ENCODE results near the gene PTPN9. TPM values are rescaled to one million over a fixed set of nuclear protein-coding genes. Genes with fewer than 3 reads are reported as not detected.
A peak's percentile ranks its signal among the peaks of the same experiment; 100 is the strongest.
"Not testable (repeated sequence)": the region's sequence is repeated elsewhere in the genome, so short reads cannot be mapped to it uniquely, and the experiment has no call there.

The PTPN9 gene
- total RNA-seq, 2 experiments from 2014 or later: 41.4 to 41.6 TPM

DNA sequence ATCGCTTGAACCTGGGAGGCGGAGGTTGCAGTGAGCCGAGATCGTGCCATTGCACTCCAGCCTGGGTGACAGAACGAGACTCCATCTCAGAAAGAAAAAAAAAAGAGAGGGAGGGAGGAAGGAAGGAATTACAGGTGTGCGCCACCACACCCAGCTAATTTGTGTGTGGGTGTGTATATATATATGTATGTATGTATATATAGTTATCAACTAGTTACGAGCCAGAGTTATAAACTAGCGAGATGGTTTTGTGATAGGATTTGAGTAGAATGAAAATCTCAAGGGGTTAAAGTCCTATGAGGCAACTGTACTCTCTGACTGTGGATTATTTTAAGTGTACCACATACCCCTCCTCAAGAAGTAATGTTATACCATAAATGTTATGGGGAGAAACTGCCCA lies 76.8 kb downstream of the PTPN9 start:
- ChIA-PET POLR2A (no interaction called here), CTCF (no interaction called here)
- H3K27me3 Mint-ChIP-seq: no peaks in the 10 kb centered on the region
- no peak for DNase-seq
- H3K27ac Mint-ChIP-seq: no peak overlapping the region
- H3K36me3 Mint-ChIP-seq (ENCODE audit: low read depth): peaks cover 37% of the 10 kb centered on the region
- H3K9me3 Mint-ChIP-seq: no peaks in the 10 kb centered on the region
- H3K4me1 Mint-ChIP-seq: no peaks in the 10 kb centered on the region
- no peak overlapping the region for H3K4me3 Mint-ChIP-seq

DNA sequence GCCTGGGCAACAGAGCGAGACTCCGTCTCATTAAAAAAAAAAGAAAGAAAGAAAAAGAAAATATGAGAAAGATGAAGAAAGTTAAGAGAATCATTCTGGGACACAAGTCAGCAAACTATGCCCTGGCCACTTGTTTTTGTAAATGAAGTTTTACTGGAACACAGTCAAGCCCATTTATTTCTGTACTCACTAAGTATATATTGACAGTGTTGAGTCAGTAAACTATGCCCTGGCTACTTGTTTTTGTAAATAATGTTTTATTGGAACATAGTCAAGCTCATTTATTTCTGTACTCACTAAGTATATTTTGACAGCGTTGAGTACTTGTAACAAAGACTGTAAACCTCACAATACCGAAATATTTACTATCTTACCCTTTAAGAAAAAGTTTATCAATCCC lies 85.4 kb downstream of the PTPN9 start:
- CTCF ChIA-PET: interaction anchor here (1.3 to 1.9 kb wide), 2 partner anchors 15 to 126 kb away, joined by 4 to 6 read pairs; partner anchors contain the start of gene MAN2C1
- Mint-ChIP-seq H3K9me3 (no peaks in the 10 kb centered on the region), H3K27me3 (no peaks in the 10 kb centered on the region), H3K4me1 (no peaks in the 10 kb centered on the region), H3K27ac (no peak overlapping the region), H3K36me3 (ENCODE audit: low read depth) (peaks cover 28% of the 10 kb centered on the region), H3K4me3 (no peak overlapping the region)
- POLR2A ChIA-PET: no interaction called here
- no peak for DNase-seq

DNA sequence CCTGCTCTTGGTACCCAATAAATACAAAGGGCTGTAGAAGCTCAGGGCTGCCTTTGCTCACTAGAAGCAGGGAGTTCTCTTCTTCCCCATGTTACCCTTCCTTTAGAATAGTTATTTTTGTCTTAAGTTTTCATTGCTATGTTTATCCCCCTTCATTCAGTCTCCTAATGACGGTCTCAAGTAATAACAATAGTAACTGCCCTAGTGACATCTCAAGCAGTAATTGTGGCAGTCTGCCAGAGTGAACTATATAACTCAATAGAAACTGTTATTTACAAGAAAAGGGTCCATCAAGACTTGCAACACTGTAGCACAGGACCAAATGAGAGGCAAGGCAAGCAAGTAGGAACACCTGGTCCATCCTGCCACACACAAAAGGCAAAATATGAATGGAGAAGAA lies 95.2 kb downstream of the PTPN9 start:
- POLR2A ChIA-PET: interaction anchor here (1.0 kb wide), 1 partner anchor 123 kb away, joined by 5 read pairs; no protein-coding TSS in a partner anchor

DNA sequence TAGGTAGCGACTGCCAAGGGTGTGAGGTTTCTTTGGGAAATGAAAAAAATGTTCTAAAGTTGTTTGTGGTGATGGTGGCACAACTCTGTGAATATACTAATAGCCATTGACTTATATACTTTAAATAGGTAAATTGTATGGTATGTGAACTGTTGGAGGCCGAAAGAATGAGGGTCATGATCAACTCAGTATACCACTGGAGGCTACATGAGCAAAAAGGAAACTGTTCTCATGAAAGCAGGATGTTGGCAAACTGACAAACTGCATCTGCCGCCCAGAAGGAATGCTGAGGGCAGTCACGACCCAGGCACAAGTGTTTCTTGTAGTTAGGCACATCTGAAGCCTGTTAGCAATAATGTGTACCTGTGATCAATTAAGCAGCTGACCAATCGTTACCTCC lies 95.6 kb downstream of the PTPN9 start:
- CTCF ChIA-PET, H3K4me3 Mint-ChIP-seq, H3K9me3 Mint-ChIP-seq, DNase-seq, H3K27me3 Mint-ChIP-seq: not testable (repeated sequence)
- peaks cover 16% of the 10 kb centered on the region for H3K4me1 Mint-ChIP-seq
- H3K27ac Mint-ChIP-seq: peak overlapping the region; percentile 8
- POLR2A ChIA-PET: interaction anchor here (1.0 kb wide), 1 partner anchor 124 kb away, joined by 5 read pairs; no protein-coding TSS in a partner anchor
- peaks cover 46% of the 10 kb centered on the region for H3K36me3 Mint-ChIP-seq (ENCODE audit: low read depth)

More for the DNA sequence above, 95.2 kb downstream of the PTPN9 start:
- DNase-seq: no peak
- no peak overlapping the region for H3K4me3 Mint-ChIP-seq
- no peaks in the 10 kb centered on the region for H3K27me3 Mint-ChIP-seq
- peaks cover 42% of the 10 kb centered on the region for H3K36me3 Mint-ChIP-seq (ENCODE audit: low read depth)
- H3K9me3 Mint-ChIP-seq: no peaks in the 10 kb centered on the region
- no peak overlapping the region for H3K27ac Mint-ChIP-seq
- H3K4me1 Mint-ChIP-seq: peaks cover 16% of the 10 kb centered on the region
- CTCF ChIA-PET: no interaction called here

DNA sequence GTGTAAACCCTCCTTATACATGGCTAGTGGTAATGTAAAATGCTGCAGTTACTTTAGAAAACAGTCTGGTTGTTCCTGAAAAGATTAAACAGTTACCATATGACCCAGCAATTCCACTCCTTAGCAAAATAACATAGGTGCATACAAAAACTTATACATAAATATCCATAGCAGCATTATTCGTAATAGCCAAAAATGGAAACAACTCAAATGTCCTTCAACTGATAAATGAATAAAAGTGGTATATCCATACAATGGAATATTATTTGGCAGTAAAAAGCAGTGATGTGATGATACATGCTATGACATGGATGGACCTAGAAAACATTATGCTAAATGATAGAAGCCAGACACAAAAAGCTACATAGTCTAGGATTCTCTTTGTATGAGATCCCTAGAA lies 96.0 kb downstream of the PTPN9 start:
- Mint-ChIP-seq H3K4me1 (peaks cover 16% of the 10 kb centered on the region), H3K9me3 (no peaks in the 10 kb centered on the region), H3K36me3 (ENCODE audit: low read depth) (peaks cover 49% of the 10 kb centered on the region), H3K4me3 (no peak overlapping the region), H3K27me3 (no peaks in the 10 kb centered on the region), H3K27ac (peak overlapping the region; percentile 8)
- no peak for DNase-seq
- ChIA-PET CTCF (no interaction called here), POLR2A (no interaction called here)

DNA sequence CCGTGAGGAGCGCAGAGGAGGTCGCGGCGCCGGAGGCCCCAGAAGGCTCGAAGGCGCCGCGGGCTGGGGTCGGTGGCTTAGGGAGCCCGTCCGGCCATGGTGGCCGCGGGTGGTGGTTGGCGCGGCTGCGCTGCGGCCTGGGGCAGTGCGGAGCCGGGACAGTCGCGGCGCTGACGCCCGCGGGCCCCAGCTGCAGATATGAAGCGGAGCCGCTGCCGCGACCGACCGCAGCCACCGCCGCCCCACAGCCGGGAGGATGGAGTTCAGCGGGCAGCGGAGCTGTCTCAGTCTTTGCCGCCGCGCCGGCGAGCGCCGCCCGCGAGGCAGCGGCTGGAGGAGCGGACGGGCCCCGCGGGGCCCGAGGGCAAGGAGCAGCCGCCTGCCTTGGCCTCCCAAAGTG lies 98.7 kb downstream of the PTPN9 start:
- H3K4me3 Mint-ChIP-seq, H3K27ac Mint-ChIP-seq, CTCF ChIA-PET, DNase-seq, H3K27me3 Mint-ChIP-seq, H3K9me3 Mint-ChIP-seq: not testable (repeated sequence)
- peaks cover 36% of the 10 kb centered on the region for H3K36me3 Mint-ChIP-seq (ENCODE audit: low read depth)
- peaks cover 16% of the 10 kb centered on the region for H3K4me1 Mint-ChIP-seq
- POLR2A ChIA-PET: interaction anchor here (1.3 kb wide), 1 partner anchor 29 kb away, joined by 3 read pairs; the partner anchor contains the start of gene SIN3A

DNA sequence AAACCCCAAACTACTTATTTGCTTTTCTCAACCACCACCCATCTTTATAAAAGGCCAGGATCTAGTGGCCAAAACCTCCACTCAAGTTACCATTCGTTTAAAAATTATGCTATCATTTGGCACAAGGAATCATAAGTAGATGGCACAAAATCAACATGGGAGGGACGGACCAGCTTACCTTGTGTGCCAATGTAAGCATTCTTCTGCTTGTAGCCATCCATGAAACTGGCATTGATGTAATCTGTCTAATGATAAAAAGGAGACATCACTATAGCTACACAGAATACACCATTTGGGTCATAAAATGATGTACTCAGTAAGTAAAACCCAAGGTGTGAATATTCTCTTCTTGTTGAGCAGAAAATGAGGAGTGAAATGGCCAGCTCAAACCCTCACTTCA lies 99.4 kb downstream of the PTPN9 start:
- no peak for DNase-seq
- ChIA-PET POLR2A (interaction anchor here (1.3 kb wide), 1 partner anchor 28 kb away, joined by 3 read pairs; the partner anchor contains the start of gene SIN3A), CTCF (no interaction called here)
- Mint-ChIP-seq H3K27me3 (no peaks in the 10 kb centered on the region), H3K4me3 (no peak overlapping the region), H3K27ac (no peak overlapping the region), H3K36me3 (ENCODE audit: low read depth) (peaks cover 36% of the 10 kb centered on the region), H3K9me3 (no peaks in the 10 kb centered on the region), H3K4me1 (peaks cover 12% of the 10 kb centered on the region)

DNA sequence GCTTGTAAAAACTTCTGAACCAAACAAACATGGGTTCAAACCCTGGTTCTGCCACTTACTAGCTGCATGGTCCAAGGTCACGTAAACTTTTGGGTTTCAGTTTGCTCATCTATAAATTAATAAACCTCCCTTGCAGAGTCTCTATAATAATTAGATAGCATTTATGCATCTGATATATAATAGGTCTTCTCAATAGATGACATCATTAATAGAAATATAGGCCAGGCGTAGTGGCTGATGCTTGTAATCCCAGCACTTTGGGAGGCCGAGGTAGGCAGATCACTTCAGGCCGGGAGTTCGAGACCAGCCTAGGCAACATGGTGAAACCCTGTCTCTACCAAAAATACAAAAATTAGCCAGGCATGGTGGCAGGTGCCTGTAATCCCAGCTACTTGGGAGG lies 102.0 kb downstream of the PTPN9 start:
- H3K4me1 Mint-ChIP-seq, H3K4me3 Mint-ChIP-seq, DNase-seq, H3K27ac Mint-ChIP-seq, POLR2A ChIA-PET, H3K27me3 Mint-ChIP-seq, CTCF ChIA-PET, H3K9me3 Mint-ChIP-seq: not testable (repeated sequence)
- H3K36me3 Mint-ChIP-seq (ENCODE audit: low read depth): peaks cover 26% of the 10 kb centered on the region

DNA sequence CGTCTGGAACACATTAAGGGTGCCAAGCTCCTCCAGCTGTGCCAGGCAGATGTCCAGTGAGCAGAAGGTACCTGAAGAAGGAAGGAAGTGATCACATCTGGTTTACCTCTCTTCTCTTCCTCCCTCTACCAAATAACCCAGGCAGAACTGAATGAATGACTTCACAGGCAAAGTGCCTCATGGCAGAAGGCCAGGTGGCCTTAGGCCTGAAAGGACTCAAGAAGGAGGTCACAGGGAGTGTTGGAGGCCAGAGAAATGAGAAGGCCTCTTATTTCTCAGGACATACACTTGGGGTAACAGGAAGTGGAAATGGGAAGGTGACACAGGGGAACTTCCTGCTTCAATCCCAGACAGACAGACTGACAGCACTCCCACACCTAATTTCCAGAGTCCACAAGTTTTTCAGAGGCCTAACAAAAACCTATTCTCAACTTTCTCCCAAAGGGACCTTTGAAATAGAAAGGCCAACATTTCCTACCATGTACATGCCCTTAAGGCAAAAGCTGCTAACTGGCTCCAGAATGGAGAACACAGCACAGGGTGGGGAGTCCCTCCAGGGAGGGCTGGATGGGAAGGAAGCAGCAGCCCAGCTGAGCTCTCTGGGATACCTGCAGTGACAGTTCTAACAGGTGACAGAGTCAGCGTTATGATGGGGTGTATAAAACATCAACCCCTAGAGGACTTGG lies 110.1 kb downstream of the PTPN9 start:
- Mint-ChIP-seq H3K27ac (no peak overlapping the region), H3K4me3 (no peak overlapping the region), H3K27me3 (no peaks in the 10 kb centered on the region), H3K4me1 (peaks cover 5% of the 10 kb centered on the region), H3K36me3 (ENCODE audit: low read depth) (peaks cover 62% of the 10 kb centered on the region), H3K9me3 (no peaks in the 10 kb centered on the region)
- ChIA-PET CTCF (interaction anchor here (1.2 kb wide), 1 partner anchor 14 kb away, joined by 4 read pairs; no protein-coding TSS in a partner anchor), POLR2A (interaction anchor here (1.1 to 1.5 kb wide), 2 partner anchors 14 to 17 kb away, joined by 3 to 5 read pairs; no protein-coding TSS in a partner anchor)
- DNase-seq: no peak

DNA sequence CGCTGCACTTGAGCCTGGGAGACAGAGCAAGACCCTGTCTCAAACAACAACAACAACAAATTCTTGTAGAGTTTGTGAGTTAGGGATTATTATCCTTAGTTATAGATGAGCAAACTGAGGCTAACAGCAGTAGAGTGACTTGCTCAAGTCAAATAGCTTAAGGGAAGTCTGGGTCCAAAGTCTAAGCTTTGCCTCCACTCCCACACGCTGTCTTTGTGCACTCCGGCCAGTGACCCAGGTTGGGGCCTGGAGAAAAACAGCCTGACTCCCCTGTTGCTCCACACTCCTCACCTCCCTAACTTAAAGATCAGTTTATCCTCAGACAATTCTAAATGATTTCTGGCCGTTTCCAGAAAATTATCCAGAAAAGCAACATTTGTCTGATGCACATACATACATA lies 118.5 kb downstream of the PTPN9 start:
- no peak overlapping the region for H3K4me3 Mint-ChIP-seq
- ChIA-PET CTCF (no interaction called here), POLR2A (interaction anchor here (1.0 to 1.7 kb wide), 2 partner anchors 9 to 15 kb away, joined by 3 to 6 read pairs; partner anchors contain the start of gene SIN3A)
- H3K27ac Mint-ChIP-seq: no peak overlapping the region
- H3K27me3 Mint-ChIP-seq: no peaks in the 10 kb centered on the region
- peaks cover 6% of the 10 kb centered on the region for H3K4me1 Mint-ChIP-seq
- no peak for DNase-seq
- no peaks in the 10 kb centered on the region for H3K9me3 Mint-ChIP-seq
- peaks cover 6% of the 10 kb centered on the region for H3K36me3 Mint-ChIP-seq (ENCODE audit: low read depth)

DNA sequence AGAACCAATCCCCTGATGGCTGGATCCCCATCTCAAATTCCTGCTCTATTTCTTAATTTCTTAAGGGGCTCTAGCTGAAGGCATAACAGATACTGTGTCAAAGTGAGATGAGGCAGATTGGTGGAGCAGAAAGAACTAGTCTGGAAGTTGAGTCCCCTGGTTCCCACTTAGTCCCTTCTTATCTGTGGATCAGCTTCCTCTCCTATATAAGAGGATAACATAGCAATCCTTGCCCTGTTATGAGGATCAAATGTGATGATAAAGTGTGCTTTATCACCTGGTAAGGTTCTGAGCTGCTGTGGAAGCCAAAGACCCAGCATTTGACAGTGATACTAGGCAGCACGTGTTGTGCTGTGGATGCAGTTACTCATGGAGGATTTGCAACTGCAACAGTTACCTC lies 119.5 kb downstream of the PTPN9 start:
- ChIA-PET POLR2A (interaction anchor here (1.0 to 2.8 kb wide), 4 partner anchors 8 to 181 kb away, joined by 3 to 14 read pairs (median 5); partner anchors contain the start of genes IMP3, MAN2C1 and SIN3A), CTCF (no interaction called here)
- no peak for DNase-seq
- H3K27ac Mint-ChIP-seq: no peak overlapping the region
- H3K27me3 Mint-ChIP-seq: no peaks in the 10 kb centered on the region
- H3K9me3 Mint-ChIP-seq: no peaks in the 10 kb centered on the region
- H3K36me3 Mint-ChIP-seq (ENCODE audit: low read depth): peaks cover under 1% of the 10 kb centered on the region
- H3K4me3 Mint-ChIP-seq: no peak overlapping the region
- peaks cover 6% of the 10 kb centered on the region for H3K4me1 Mint-ChIP-seq

DNA sequence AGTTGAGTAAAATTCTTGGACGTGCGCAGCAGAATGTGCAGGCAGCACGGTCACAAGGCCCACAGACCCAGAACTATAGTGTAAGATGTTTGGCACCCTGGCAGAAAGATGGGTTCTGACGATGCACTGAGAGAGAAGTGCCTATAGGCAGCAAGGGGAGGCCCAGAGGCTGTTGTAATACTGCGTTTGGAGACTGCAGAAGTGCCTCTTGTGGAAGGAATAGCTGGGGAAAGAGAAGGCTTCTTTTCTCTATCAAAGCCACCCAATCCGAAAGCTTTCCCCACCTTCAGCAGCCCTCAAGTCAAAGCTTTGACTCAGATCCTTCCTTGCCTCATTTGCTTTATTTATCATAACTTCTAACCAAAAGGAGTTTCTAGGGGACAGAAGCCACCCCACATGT lies 122.4 kb downstream of the PTPN9 start:
- ChIA-PET POLR2A (interaction anchor here (1.0 to 7.8 kb wide), 12 partner anchors 9 to 432 kb away, joined by 3 to 188 read pairs (median 6); partner anchors contain the start of genes IMP3, MAN2C1, PTPN9 and SNUPN), CTCF (interaction anchor here (0.9 to 7.1 kb wide), 3 partner anchors 89 to 191 kb away, joined by 3 to 109 read pairs (median 8); partner anchors contain the start of genes MAN2C1, SNUPN and SNX33)
- H3K27ac Mint-ChIP-seq: peak overlapping the region; percentile 92
- peaks cover 12% of the 10 kb centered on the region for H3K4me1 Mint-ChIP-seq
- no peaks in the 10 kb centered on the region for H3K36me3 Mint-ChIP-seq (ENCODE audit: low read depth)
- H3K9me3 Mint-ChIP-seq: no peaks in the 10 kb centered on the region
- no peak for DNase-seq
- H3K4me3 Mint-ChIP-seq: peak overlapping the region; percentile 92
- no peaks in the 10 kb centered on the region for H3K27me3 Mint-ChIP-seq

DNA sequence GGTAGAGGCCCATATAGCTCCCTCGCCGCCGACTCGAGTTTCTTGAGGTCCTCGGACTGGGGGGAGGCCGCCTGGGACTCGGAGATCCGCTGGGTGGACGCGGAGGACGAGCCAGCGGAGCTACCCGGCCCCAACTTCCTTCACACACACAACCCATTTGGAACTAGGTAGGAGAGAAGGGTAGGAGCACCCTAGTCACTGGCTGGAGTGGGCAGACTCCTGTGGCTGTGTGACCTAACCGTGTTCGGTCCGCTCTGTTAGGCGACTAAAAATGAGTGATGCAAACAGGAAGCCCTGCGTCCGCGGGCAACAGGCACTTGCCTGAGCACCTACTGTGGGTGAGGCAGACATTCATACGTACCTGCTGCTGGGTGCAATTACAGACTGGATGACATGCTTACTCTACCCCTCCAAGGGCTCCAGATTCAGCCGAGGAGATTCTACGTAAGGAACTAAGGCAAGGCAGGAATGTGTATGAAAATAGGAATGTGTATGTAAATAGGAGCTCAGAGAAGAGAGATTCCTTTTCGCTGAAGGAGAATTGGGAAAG lies 123.1 kb downstream of the PTPN9 start:
- DNase-seq: peak; percentile 78
- H3K36me3 Mint-ChIP-seq (ENCODE audit: low read depth): no peaks in the 10 kb centered on the region
- ChIA-PET CTCF (interaction anchor here (0.7 to 7.1 kb wide), 8 partner anchors 53 to 191 kb away, joined by 3 to 109 read pairs (median 7); partner anchors contain the start of genes IMP3, MAN2C1, PTPN9 and SNUPN), POLR2A (interaction anchor here (0.6 to 7.8 kb wide), 26 partner anchors 9 to 841 kb away, joined by 3 to 188 read pairs (median 4); partner anchors contain the start of genes IMP3, MAN2C1, PTPN9 and SNUPN)
- no peaks in the 10 kb centered on the region for H3K27me3 Mint-ChIP-seq
- peaks cover 12% of the 10 kb centered on the region for H3K4me1 Mint-ChIP-seq
- no peaks in the 10 kb centered on the region for H3K9me3 Mint-ChIP-seq
- H3K27ac Mint-ChIP-seq: peak overlapping the region; percentile 92
- peak overlapping the region; percentile 92 for H3K4me3 Mint-ChIP-seq

All from activated CD4-positive, alpha-beta memory T cell treated with anti-CD3 and anti-CD28 coated beads, Interleukin-2, amount 10 ng/mL, durations not matched to agents 7 days and 5 days (primary cell).